K562 (cell line): ENCODE measurements around the gene OR7C1. TPM values are rescaled to one million over a fixed set of nuclear protein-coding genes. Genes with fewer than 3 reads are reported as not detected.

Experiments used
- ATAC-seq: fragments of 200-7000 bp; cut with Tn5 transposase; 3 replicates; pipeline ENCODE4 v1.9.1; 2020; ENCODE audit warnings: moderate library complexity
- BruUV-seq: library from RNA; stranded (reverse); fragments of 400-500 nt; replicated peaks from 2 replicates; lab custom pipeline; 2021; lab: Mats Ljungman, UMichigan
- CTCF ChIA-PET: fragments of 300-600 bp; formaldehyde crosslinking; extraction: SDS; loops from one replicate; lab custom pipeline; 2021; ENCODE audit warnings: low intra/inter-chr PET ratio; lab: Yijun Ruan, JAX
- POLR2A ChIA-PET: fragments of 300-600, 350-650 bp; sonication (Branson Sonifier 250); formaldehyde crosslinking; extraction: SDS; loops from one replicate; lab custom pipeline; 2021; ENCODE audit warnings: antibody characterized with exemption, inconsistent platforms; lab: Yijun Ruan, JAX
- DNase-seq, 4 experiments: peaks; one replicate each; pipeline versions ENCODE4 v3.0.0 to v3.0.0-alpha.2; 2011 to 2018; ENCODE audit warnings: low spot score in 3 of 4, mixed read lengths in 3 of 4; ENCODE audit errors: extremely low read depth in 1 of 4
- FAIRE-seq: peaks from 2 replicates; lab custom pipeline; 2011; peaks lifted over from hg19 to GRCh38; lab: Jason Lieb, UNC
- H2AFZ ChIP-seq: 2 replicates; pipeline ENCODE4 v1.6.0; 2011; ENCODE audit warnings: low read depth, low read length, control low read depth, inconsistent platforms
- H3K27ac ChIP-seq: fragments of 200-600 bp; 3 replicates; pipeline ENCODE4 v1.8.0; 2011; ENCODE audit warnings: low read depth, mild to moderate bottlenecking, control low read depth, inconsistent platforms, low read length, moderate library complexity, mixed read lengths; ENCODE audit errors: extremely low read depth
- H3K27me3 ChIP-seq, 2 experiments: fragments of 300-600 bp in 1 of 2; 2 replicates in 1 of 2; 3 replicates in 1 of 2; pipeline versions ENCODE4 v1.6.0 to v1.8.0; 2011; ENCODE audit warnings: inconsistent platforms in 2 of 2, low read length in 2 of 2, mild to moderate bottlenecking in 1 of 2, mixed read lengths in 1 of 2, moderate library complexity in 1 of 2; ENCODE audit not compliant: control insufficient read depth in 2 of 2, insufficient read depth in 2 of 2
- H3K36me3 ChIP-seq: fragments of 300-600 bp; 3 replicates; pipeline ENCODE4 v1.8.0; 2011; ENCODE audit warnings: mild to moderate bottlenecking, low read length, inconsistent platforms; ENCODE audit not compliant: control insufficient read depth, insufficient read depth
- H3K4me1 ChIP-seq, 2 experiments: fragments of 200-600 bp in 1 of 2; replicated peaks in 1 of 2; 2 replicates in 1 of 2; 3 replicates in 1 of 2; pipeline versions ENCODE4 v1.5.1 to v1.8.0; 2011; ENCODE audit warnings: inconsistent platforms in 2 of 2, low read length in 2 of 2, mild to moderate bottlenecking in 1 of 2, mixed read lengths in 1 of 2, moderate library complexity in 1 of 2; ENCODE audit not compliant: control insufficient read depth in 2 of 2, insufficient read depth in 2 of 2
- H3K4me2 ChIP-seq: 2 replicates; pipeline ENCODE4 v1.6.1; 2011; ENCODE audit warnings: low read length, control low read depth, inconsistent platforms, mixed read lengths; ENCODE audit not compliant: insufficient read depth
- H3K4me3 ChIP-seq: fragments of 200-600 bp; sonication (generic), shearing (Covaris generic); 2 replicates; pipeline ENCODE4 v1.5.1; 2016; ENCODE audit warnings: control low read depth, inconsistent platforms
- H3K79me2 ChIP-seq: fragments of 200-600 bp; 3 replicates; pipeline ENCODE4 v1.8.0; 2011; ENCODE audit warnings: low read length, inconsistent platforms; ENCODE audit not compliant: control insufficient read depth, insufficient read depth
- H3K9ac ChIP-seq, 2 experiments: 2 replicates each; pipeline versions ENCODE4 v1.6.0 to v1.6.1; 2011; ENCODE audit warnings: low read depth in 2 of 2, low read length in 2 of 2, control low read depth in 1 of 2, inconsistent platforms in 1 of 2, mild to moderate bottlenecking in 1 of 2, mixed read lengths in 1 of 2; ENCODE audit not compliant: insufficient read depth in 1 of 2
- H3K9me1 ChIP-seq: one replicate; pipeline ENCODE4 v1.6.0; 2011; ENCODE audit warnings: inconsistent platforms, mild to moderate bottlenecking, low read length, moderate library complexity; ENCODE audit not compliant: control insufficient read depth, insufficient read depth
- H3K9me3 ChIP-seq: replicated peaks from 2 replicates; pipeline ENCODE4 v1.5.1; 2011; ENCODE audit warnings: low read depth, low read length, inconsistent platforms; ENCODE audit not compliant: control insufficient read depth, insufficient read depth
- H4K20me1 ChIP-seq: replicated peaks from 2 replicates; pipeline ENCODE4 v1.6.1; 2011; ENCODE audit warnings: low read length, inconsistent platforms, mixed read lengths; ENCODE audit not compliant: control insufficient read depth, insufficient read depth
- ARID3B ChIP-seq: fragments of 250-450 bp; sonication (Bioruptor Pico); IDR thresholded peaks from 2 replicates; pipeline ENCODE4 v1.4.0; 2020; ENCODE audit warnings: borderline replicate concordance
- EZH2 ChIP-seq: IDR thresholded peaks from 2 replicates; pipeline ENCODE4 v1.6.1; 2012; ENCODE audit warnings: low read depth, mild to moderate bottlenecking, inconsistent platforms, low read length, borderline replicate concordance
- RBM25 ChIP-seq: fragments of 200-400 bp; formaldehyde crosslinking; IDR thresholded peaks from 2 replicates; pipeline ENCODE4 v1.6.1; 2018; ENCODE audit warnings: low read length, low read depth, moderate library complexity; ENCODE audit not compliant: severe bottlenecking
- TAF7 ChIP-seq: fragments of 450-650 bp; IDR thresholded peaks from 2 replicates; pipeline ENCODE4 v1.6.1; 2016; ENCODE audit warnings: missing genetic modification characterization, missing compliant biosample characterization
- ZNF146 ChIP-seq: IDR thresholded peaks from one replicate; pipeline ENCODE4 v1.6.1; 2018; ENCODE audit warnings: missing compliant biosample characterization; ENCODE audit not compliant: unreplicated experiment
- WGBS: fragments of 100-300 bp; shearing (Covaris generic); methylation state at CpG from one replicate; pipeline ENCODE4 v1.1.6; 2016; ENCODE audit warnings: low coverage, mixed read lengths; ENCODE audit not compliant: insufficient coverage; ENCODE audit errors: missing lambda C conversion rate; 5-methylcytosine and 5-hydroxymethylcytosine counted together
- in situ Hi-C: fragments of 300-500 bp; cut with MboI; formaldehyde crosslinking; loops from 4 replicates; pipeline ENCODE4 v1.15.0; 2018; ENCODE audit warnings: inconsistent platforms, mixed read lengths
- intact Hi-C: fragments of 100-400 bp; cut with micrococcal nuclease; formaldehyde crosslinking; loops from 2 replicates; pipeline ENCODE4 v1.14.2; 2022
- polyA plus RNA-seq, 8 experiments: library from polyadenylated mRNA; depleted of rRNA in 4 of 8; stranded (reverse) in 5 of 8; unstranded in 3 of 8; fragments of >200 nt; fragmentation: Nextera tagmentation in 2 of 8; fragmentation: Illumina TruSeq in 1 of 8; extraction: Ambion mirVana in 2 of 8; extraction: Trizol in 1 of 8; gene quantifications; 2 replicates each; pipeline versions ENCODE4 v1.2.1 to v1.2.3, GENCODE V29; 2011 to 2014; ENCODE audit warnings: inconsistent platforms in 1 of 8, missing spikeins in 1 of 8
- total RNA-seq, 7 experiments: library from RNA; depleted of rRNA in 6 of 7; stranded (reverse); fragments of >200 nt in 6 of 7; fragmentation: Illumina TruSeq in 2 of 7; extraction: Trizol in 2 of 7; gene quantifications; 2 replicates each; pipeline versions ENCODE4 v1.2.1 to v1.2.3, GENCODE V29; 2011 to 2021; ENCODE audit warnings: low replicate concordance in 1 of 7

The OR7C1 gene
- total and polyA plus RNA-seq, 9 of the 15 experiments (the other 6 are each of a cell fraction or from before 2014, with no cell fraction given): 0.01 to 0.18 (median 0.10) TPM; not detected in 1

- Histone ChIP-seq H3K4me1 (peaks cover 0 to 5% of the 10 kb centered on the region in 2 experiments; a peak in 1 of 5 replicates), H3K36me3 (peaks cover 51% of the 10 kb centered on the region; the same call in 2 of the 3 replicates), H3K27me3 (no peaks in the 10 kb centered on the region), H3K9ac (no peak overlapping the region), H2AFZ (no peak overlapping the region), H3K27ac (no peak overlapping the region), H3K4me2 (no peak overlapping the region), H3K9me1 (no peaks in the 10 kb centered on the region), H3K4me3 (no peak overlapping the region), H3K9me3 (no peaks in the 10 kb centered on the region), H4K20me1 (no peaks in the 10 kb centered on the region), H3K79me2 (no peaks in the 10 kb centered on the region)
- TF ChIP-seq EZH2 (no peak), ZNF146 (CRISPR knock-in tag) (peak; percentile 88), TAF7 (tag) (no peak), RBM25 (peak; percentile 62), ARID3B (CRISPR knock-in tag) (no peak)
- in situ Hi-C loops: no loop called here
- ChIA-PET CTCF (no interaction called here), POLR2A (interaction anchor here (1.3 kb wide), 1 partner anchor 14 kb away, joined by 3 read pairs; no protein-coding TSS in a partner anchor)
- DNase-seq (no peak), ATAC-seq (no peak), FAIRE-seq (no peak)
- intact Hi-C loops: no loop called here
- 95% methylated on average over 2 of the region's 2 CpGs for WGBS
- no TSS peak for BruUV-seq
Observed at GRCh38 chr19:14762111-14762510, 72.9 kb downstream of the OR7C1 start.
